Uterus (tissue), 2 donors: ENCODE data around the gene STAG1.

Source experiments
- CTCF ChIP-seq, 4 experiments: fragments of 200-600 bp in 2 of 4; fragments of 450-650 bp in 2 of 4; sonication (generic) in 2 of 4; IDR thresholded peaks; one replicate each; pipeline ENCODE4 v1.5.1; 2016 to 2019; ENCODE audit warnings: antibody characterized with exemption in 4 of 4, mild to moderate bottlenecking in 2 of 4, moderate library complexity in 1 of 4
- POLR2A ChIP-seq, 2 donors: fragments of 450-650 bp; IDR thresholded peaks; one replicate each; pipeline ENCODE4 v1.6.1; 2016; ENCODE audit warnings: antibody characterized with exemption in 2 of 2, mild to moderate bottlenecking in 1 of 2, moderate library complexity in 1 of 2

- no peak for TF ChIP-seq CTCF (IDR thresholded peaks at IDR 0.05)
- TF ChIP-seq POLR2A (IDR thresholded peaks at IDR 0.05), result no peak
Measured at GRCh38 chr3:136741063-136741462, 11.1 kb downstream of the STAG1 start.
